ENCODE results near the gene CDT1.

CDT1 gene

GRCh38 chr16:88825146-88825545 is 21.6 kb downstream of the CDT1 start:
- Mint-ChIP-seq H3K27me3 (no peaks in the 10 kb centered on the region), H3K4me3 (no peak overlapping the region), H3K9me3 (no peaks in the 10 kb centered on the region), H3K4me1 (no peaks in the 10 kb centered on the region), H3K27ac (ENCODE audit: low read depth) (no peak overlapping the region), H3K36me3 (ENCODE audit: insufficient read depth) (peaks cover 2% of the 10 kb centered on the region)
- ATAC-seq (replicated peaks; ENCODE audit: extremely low read depth, poor library complexity, severe bottlenecking) (no peak), DNase-seq (ENCODE audit: low spot score in 2 of 2) (no peak)

GRCh38 chr16:88826070-88826840 is 22.7 kb downstream of the CDT1 start:
- Mint-ChIP-seq H3K4me1 (no peaks in the 10 kb centered on the region), H3K4me3 (no peak overlapping the region), H3K36me3 (ENCODE audit: insufficient read depth) (peaks cover 2% of the 10 kb centered on the region), H3K27me3 (no peaks in the 10 kb centered on the region), H3K9me3 (no peaks in the 10 kb centered on the region), H3K27ac (ENCODE audit: low read depth) (no peak overlapping the region)
- ATAC-seq (replicated peaks; ENCODE audit: extremely low read depth, poor library complexity, severe bottlenecking) (no peak), DNase-seq (ENCODE audit: low spot score in 2 of 2) (no peak)

GRCh38 chr16:88827727-88828126 is 24.1 kb downstream of the CDT1 start:
- Mint-ChIP-seq H3K27ac (ENCODE audit: low read depth) (no peak overlapping the region), H3K9me3 (no peaks in the 10 kb centered on the region), H3K27me3 (no peaks in the 10 kb centered on the region), H3K36me3 (ENCODE audit: insufficient read depth) (peaks cover 2% of the 10 kb centered on the region), H3K4me3 (no peak overlapping the region), H3K4me1 (no peaks in the 10 kb centered on the region)
- ATAC-seq (replicated peaks; ENCODE audit: extremely low read depth, poor library complexity, severe bottlenecking) (no peak), DNase-seq (ENCODE audit: low spot score in 2 of 2) (no peak)

- ATAC-seq (replicated peaks; ENCODE audit: extremely low read depth, poor library complexity, severe bottlenecking) (no peak), DNase-seq (ENCODE audit: low spot score in 2 of 2) (no peak)
- peaks cover 2% of the 10 kb centered on the region for H3K36me3 Mint-ChIP-seq (ENCODE audit: insufficient read depth)
- H3K27ac Mint-ChIP-seq (ENCODE audit: low read depth): no peak overlapping the region
- H3K27me3 Mint-ChIP-seq: no peaks in the 10 kb centered on the region
- H3K4me3 Mint-ChIP-seq: no peak overlapping the region
- H3K4me1 Mint-ChIP-seq: no peaks in the 10 kb centered on the region
- H3K9me3 Mint-ChIP-seq: no peaks in the 10 kb centered on the region
Measured at GRCh38 chr16:88828711-88829110, 25.1 kb downstream of the CDT1 start.

- Mint-ChIP-seq H3K4me3 (no peak overlapping the region), H3K9me3 (no peaks in the 10 kb centered on the region), H3K36me3 (ENCODE audit: insufficient read depth) (peaks cover 3% of the 10 kb centered on the region), H3K27me3 (no peaks in the 10 kb centered on the region), H3K4me1 (no peaks in the 10 kb centered on the region), H3K27ac (ENCODE audit: low read depth) (no peak overlapping the region)
- no peak for DNase-seq (ENCODE audit: low spot score in 2 of 2)
- no peak for ATAC-seq (replicated peaks; ENCODE audit: extremely low read depth, poor library complexity, severe bottlenecking)
Measured at GRCh38 chr16:88830258-88830657, 26.7 kb downstream of the CDT1 start.

GRCh38 chr16:88830783-88831182 is 27.2 kb downstream of the CDT1 start:
- H3K9me3 Mint-ChIP-seq: no peaks in the 10 kb centered on the region

GRCh38 chr16:88831838-88832237 is 28.2 kb downstream of the CDT1 start:
- no peak overlapping the region for H3K4me3 Mint-ChIP-seq
- no peak for DNase-seq (ENCODE audit: low spot score in 2 of 2)
- H3K27ac Mint-ChIP-seq (ENCODE audit: low read depth): no peak overlapping the region
- peaks cover 3% of the 10 kb centered on the region for H3K36me3 Mint-ChIP-seq (ENCODE audit: insufficient read depth)
- H3K27me3 Mint-ChIP-seq: no peaks in the 10 kb centered on the region
- H3K9me3 Mint-ChIP-seq: no peaks in the 10 kb centered on the region
- no peaks in the 10 kb centered on the region for H3K4me1 Mint-ChIP-seq
- no peak for ATAC-seq (replicated peaks; ENCODE audit: extremely low read depth, poor library complexity, severe bottlenecking)

More at GRCh38 chr16:88830783-88831182, 27.2 kb downstream of the CDT1 start:
- Mint-ChIP-seq H3K36me3 (ENCODE audit: insufficient read depth) (peaks cover 3% of the 10 kb centered on the region), H3K27me3 (no peaks in the 10 kb centered on the region), H3K4me3 (no peak overlapping the region), H3K4me1 (no peaks in the 10 kb centered on the region), H3K27ac (ENCODE audit: low read depth) (no peak overlapping the region)
- DNase-seq (ENCODE audit: low spot score in 2 of 2) (no peak), ATAC-seq (replicated peaks; ENCODE audit: extremely low read depth, poor library complexity, severe bottlenecking) (no peak)

GRCh38 chr16:88833086-88833485 is 29.5 kb downstream of the CDT1 start:
- Mint-ChIP-seq H3K36me3 (ENCODE audit: insufficient read depth) (peaks cover 5% of the 10 kb centered on the region), H3K27me3 (no peaks in the 10 kb centered on the region), H3K9me3 (no peaks in the 10 kb centered on the region), H3K4me1 (no peaks in the 10 kb centered on the region), H3K4me3 (no peak overlapping the region), H3K27ac (ENCODE audit: low read depth) (no peak overlapping the region)
- ATAC-seq (replicated peaks; ENCODE audit: extremely low read depth, poor library complexity, severe bottlenecking) (no peak), DNase-seq (ENCODE audit: low spot score in 2 of 2) (no peak)

- Mint-ChIP-seq H3K4me1 (no peaks in the 10 kb centered on the region), H3K27me3 (no peaks in the 10 kb centered on the region), H3K36me3 (ENCODE audit: insufficient read depth) (peaks cover 3% of the 10 kb centered on the region), H3K4me3 (no peak overlapping the region), H3K27ac (ENCODE audit: low read depth) (no peak overlapping the region), H3K9me3 (no peaks in the 10 kb centered on the region)
- DNase-seq (ENCODE audit: low spot score in 2 of 2) (no peak), ATAC-seq (replicated peaks; ENCODE audit: extremely low read depth, poor library complexity, severe bottlenecking) (no peak)
Measured at GRCh38 chr16:88834670-88835069, 31.1 kb downstream of the CDT1 start.

GRCh38 chr16:88835383-88835782 is 31.8 kb downstream of the CDT1 start:
- Mint-ChIP-seq H3K36me3 (ENCODE audit: insufficient read depth) (peaks cover 4% of the 10 kb centered on the region), H3K27me3 (no peaks in the 10 kb centered on the region), H3K27ac (ENCODE audit: low read depth) (no peak overlapping the region), H3K4me1 (no peaks in the 10 kb centered on the region), H3K9me3 (no peaks in the 10 kb centered on the region), H3K4me3 (no peak overlapping the region)
- ATAC-seq (replicated peaks; ENCODE audit: extremely low read depth, poor library complexity, severe bottlenecking) (no peak), DNase-seq (ENCODE audit: low spot score in 2 of 2) (no peak)

GRCh38 chr16:88835818-88836217 is 32.2 kb downstream of the CDT1 start:
- peaks cover 4% of the 10 kb centered on the region for H3K36me3 Mint-ChIP-seq (ENCODE audit: insufficient read depth)
- H3K4me1 Mint-ChIP-seq: no peaks in the 10 kb centered on the region
- no peaks in the 10 kb centered on the region for H3K27me3 Mint-ChIP-seq
- no peak overlapping the region for H3K27ac Mint-ChIP-seq (ENCODE audit: low read depth)
- no peaks in the 10 kb centered on the region for H3K9me3 Mint-ChIP-seq
- no peak for ATAC-seq (replicated peaks; ENCODE audit: extremely low read depth, poor library complexity, severe bottlenecking)
- no peak overlapping the region for H3K4me3 Mint-ChIP-seq
- DNase-seq (ENCODE audit: low spot score in 2 of 2): no peak

- H3K9me3 Mint-ChIP-seq: no peaks in the 10 kb centered on the region
- DNase-seq (ENCODE audit: low spot score in 2 of 2): no peak
- H3K36me3 Mint-ChIP-seq (ENCODE audit: insufficient read depth): peaks cover 4% of the 10 kb centered on the region
- H3K4me1 Mint-ChIP-seq: no peaks in the 10 kb centered on the region
- no peak overlapping the region for H3K4me3 Mint-ChIP-seq
- H3K27me3 Mint-ChIP-seq: no peaks in the 10 kb centered on the region
- ATAC-seq (replicated peaks; ENCODE audit: extremely low read depth, poor library complexity, severe bottlenecking): no peak
- no peak overlapping the region for H3K27ac Mint-ChIP-seq (ENCODE audit: low read depth)
Measured at GRCh38 chr16:88836791-88837190, 33.2 kb downstream of the CDT1 start.

- no peaks in the 10 kb centered on the region for H3K4me1 Mint-ChIP-seq
- no peak for ATAC-seq (replicated peaks; ENCODE audit: extremely low read depth, poor library complexity, severe bottlenecking)
- no peak overlapping the region for H3K4me3 Mint-ChIP-seq
- no peaks in the 10 kb centered on the region for H3K27me3 Mint-ChIP-seq
- H3K27ac Mint-ChIP-seq (ENCODE audit: low read depth): no peak overlapping the region
- no peak for DNase-seq (ENCODE audit: low spot score in 2 of 2)
- H3K9me3 Mint-ChIP-seq: no peaks in the 10 kb centered on the region
- peaks cover 4% of the 10 kb centered on the region for H3K36me3 Mint-ChIP-seq (ENCODE audit: insufficient read depth)
Measured at GRCh38 chr16:88837806-88838205, 34.2 kb downstream of the CDT1 start.

Data from central memory CD8-positive, alpha-beta T cell (primary cell).